Vagina (tissue), 2 donors: ENCODE results near the gene ADISSP.

Experiments used
- POLR2A ChIP-seq, 2 donors: fragments of 450-650 bp; IDR thresholded peaks; one replicate each; pipeline ENCODE4 v1.6.1; 2017; ENCODE audit warnings: antibody characterized with exemption in 2 of 2, mild to moderate bottlenecking in 2 of 2, moderate library complexity in 2 of 2
- TF ChIP-seq, protein P1 (sequence below), 3 experiments: fragments of 450-650 bp in 2 of 3; fragments of 200-600 bp in 1 of 3; sonication (generic) in 1 of 3; IDR thresholded peaks; one replicate each; pipeline ENCODE4 v1.5.1; 2017 to 2019; ENCODE audit warnings: antibody characterized with exemption in 3 of 3, mild to moderate bottlenecking in 2 of 3, moderate library complexity in 2 of 3

DNA sequence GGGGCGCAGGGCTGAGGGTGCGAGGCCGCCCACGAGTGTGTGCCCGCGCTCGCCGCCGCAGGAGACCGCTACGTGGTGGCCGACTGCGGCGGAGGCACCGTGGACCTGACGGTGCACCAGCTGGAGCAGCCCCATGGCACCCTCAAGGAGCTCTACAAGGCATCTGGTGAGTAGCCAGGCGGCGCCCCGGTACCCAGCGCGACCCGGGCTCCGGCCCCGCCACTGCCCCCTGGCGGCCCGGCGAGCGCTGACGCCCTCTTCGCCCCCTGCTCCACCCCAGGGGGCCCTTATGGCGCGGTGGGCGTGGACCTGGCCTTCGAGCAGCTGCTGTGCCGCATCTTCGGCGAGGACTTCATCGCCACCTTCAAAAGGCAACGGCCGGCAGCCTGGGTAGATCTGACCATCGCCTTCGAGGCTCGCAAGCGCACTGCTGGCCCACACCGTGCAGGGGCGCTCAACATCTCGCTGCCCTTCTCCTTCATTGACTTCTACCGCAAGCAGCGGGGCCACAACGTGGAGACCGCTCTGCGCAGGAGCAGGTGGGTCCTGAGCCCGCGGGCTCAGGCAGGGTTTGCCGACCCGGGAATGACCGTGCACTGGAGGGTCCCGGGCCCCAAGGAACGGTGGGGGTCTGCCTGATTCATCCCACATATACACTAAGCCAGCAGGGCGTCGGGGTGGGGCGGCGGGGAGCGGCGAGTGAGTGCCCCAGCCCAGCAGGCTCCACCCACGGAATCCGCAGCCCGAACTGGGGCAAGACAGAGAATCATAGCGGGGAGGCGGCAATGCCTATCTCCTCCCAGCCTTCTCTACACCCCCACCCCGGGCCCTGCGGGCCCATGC is 17.6 kb downstream of the ADISSP start:
- TF ChIP-seq, protein P1, sequence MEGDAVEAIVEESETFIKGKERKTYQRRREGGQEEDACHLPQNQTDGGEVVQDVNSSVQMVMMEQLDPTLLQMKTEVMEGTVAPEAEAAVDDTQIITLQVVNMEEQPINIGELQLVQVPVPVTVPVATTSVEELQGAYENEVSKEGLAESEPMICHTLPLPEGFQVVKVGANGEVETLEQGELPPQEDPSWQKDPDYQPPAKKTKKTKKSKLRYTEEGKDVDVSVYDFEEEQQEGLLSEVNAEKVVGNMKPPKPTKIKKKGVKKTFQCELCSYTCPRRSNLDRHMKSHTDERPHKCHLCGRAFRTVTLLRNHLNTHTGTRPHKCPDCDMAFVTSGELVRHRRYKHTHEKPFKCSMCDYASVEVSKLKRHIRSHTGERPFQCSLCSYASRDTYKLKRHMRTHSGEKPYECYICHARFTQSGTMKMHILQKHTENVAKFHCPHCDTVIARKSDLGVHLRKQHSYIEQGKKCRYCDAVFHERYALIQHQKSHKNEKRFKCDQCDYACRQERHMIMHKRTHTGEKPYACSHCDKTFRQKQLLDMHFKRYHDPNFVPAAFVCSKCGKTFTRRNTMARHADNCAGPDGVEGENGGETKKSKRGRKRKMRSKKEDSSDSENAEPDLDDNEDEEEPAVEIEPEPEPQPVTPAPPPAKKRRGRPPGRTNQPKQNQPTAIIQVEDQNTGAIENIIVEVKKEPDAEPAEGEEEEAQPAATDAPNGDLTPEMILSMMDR (IDR thresholded peaks at IDR 0.05) = peak in 1 of 3 experiments; percentile 39
- no peak for TF ChIP-seq POLR2A (IDR thresholded peaks at IDR 0.05)
